Activated CD8-positive, alpha-beta memory T cell treated with anti-CD3 and anti-CD28 coated beads, Interleukin-2, amount 50 U/mL, for 4 hours (primary cell): ENCODE data around the gene MYOF.
"Not testable (repeated sequence)": the region's sequence is repeated elsewhere in the genome, so short reads cannot be mapped to it uniquely, and the experiment has no call there.

Source experiments
- DNase-seq: peaks from one replicate; pipeline ENCODE4 v3.0.0-alpha.2; 2020

The MYOF gene

DNA sequence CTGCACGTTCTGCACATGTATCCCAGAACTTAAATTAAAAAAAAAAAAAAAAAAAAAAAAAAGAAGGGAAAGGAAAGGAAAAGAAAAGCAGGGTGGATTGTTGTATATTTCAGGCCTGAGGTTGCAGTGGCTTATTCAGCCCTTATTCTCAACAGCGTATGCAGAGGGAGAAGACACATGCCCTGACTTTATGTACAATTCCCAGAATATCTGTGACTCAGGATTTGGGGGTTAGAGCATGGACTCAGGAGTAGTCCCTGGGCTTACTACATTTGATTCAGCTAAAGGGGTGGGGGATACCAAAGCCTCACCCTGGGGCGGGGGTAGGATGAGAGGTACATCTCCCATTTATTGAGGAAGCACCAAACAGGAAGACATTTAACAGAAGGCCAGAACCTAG is 137.4 kb downstream of the MYOF start:
- no peak for DNase-seq

DNA sequence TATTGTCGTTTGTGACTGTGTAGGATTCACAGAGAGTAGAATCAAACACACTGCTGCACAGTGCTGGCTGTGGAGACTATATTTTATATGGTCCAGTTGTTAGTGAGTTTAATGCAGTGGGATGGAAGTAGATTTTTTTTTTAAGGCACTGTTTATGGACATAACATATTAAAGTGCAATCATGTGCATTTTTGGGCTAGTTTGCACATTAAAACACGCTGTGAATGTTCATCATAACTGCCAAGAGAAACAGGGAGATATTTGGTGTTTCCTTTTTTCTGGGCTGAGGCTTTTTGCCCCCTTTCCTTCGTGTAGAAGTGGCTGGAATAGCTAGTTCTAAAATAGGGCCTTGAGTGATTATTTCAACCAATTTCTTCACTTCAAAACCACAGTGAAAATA is 139.2 kb downstream of the MYOF start:
- DNase-seq: no peak

DNA sequence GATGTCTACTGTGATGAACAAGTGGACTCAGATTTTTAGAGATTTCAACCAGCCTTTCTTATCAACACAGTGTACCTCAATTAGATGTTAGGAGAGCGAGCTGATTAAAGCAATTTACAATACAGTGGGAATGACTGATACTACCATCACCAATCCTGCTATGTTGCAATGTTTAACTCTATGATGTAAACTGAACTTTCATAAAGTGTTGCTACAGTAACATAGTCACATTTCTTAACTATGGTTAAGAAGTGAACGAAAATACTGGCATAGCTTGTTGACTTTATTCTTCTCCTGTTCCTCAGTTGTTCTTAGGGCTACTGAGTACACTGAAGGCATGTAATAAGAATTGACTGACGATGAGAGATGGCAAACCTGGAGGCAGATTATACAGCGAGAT is 139.8 kb downstream of the MYOF start:
- DNase-seq: no peak

DNA sequence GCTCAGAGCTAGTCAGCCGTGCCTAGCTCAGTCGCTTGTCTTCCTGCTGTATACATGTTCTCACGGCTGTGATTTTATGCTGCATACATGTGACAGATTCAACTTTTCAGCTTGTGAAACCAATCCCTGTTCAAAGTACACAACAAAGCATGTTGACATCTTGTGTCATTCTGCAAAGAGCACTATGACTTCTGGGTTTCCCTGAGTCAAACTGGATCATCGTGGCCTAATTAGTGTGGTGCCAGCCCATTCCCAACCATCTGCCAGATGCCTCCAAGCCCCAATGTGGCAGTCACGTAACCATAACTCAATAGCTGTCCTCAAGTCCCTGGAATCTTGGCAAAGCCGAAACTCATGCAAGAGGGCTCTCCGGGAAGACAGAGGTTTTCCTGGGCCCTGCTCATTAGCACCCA is 144.8 kb downstream of the MYOF start:
- no peak for DNase-seq

DNA sequence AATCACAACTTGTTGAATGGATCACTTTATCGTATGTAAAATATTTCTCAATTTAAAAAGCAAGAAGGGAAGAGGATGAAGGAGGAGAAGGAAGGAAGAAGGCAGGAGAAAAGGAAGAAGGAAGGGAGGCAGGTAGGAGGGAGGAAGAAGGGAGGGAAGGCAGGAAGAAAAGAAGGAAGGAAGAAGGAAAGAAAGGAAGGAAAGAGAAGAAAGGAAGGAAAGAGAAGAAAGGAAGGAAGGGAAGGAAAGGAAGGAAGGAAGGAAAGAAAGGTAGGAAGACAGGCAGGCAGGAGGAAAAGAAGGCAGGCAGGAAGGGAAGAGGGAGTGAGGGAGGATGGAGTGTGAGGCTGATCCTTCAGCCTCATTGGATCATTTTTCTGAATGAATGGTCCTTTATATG is 145.5 kb downstream of the MYOF start:
- DNase-seq: no peak

DNA sequence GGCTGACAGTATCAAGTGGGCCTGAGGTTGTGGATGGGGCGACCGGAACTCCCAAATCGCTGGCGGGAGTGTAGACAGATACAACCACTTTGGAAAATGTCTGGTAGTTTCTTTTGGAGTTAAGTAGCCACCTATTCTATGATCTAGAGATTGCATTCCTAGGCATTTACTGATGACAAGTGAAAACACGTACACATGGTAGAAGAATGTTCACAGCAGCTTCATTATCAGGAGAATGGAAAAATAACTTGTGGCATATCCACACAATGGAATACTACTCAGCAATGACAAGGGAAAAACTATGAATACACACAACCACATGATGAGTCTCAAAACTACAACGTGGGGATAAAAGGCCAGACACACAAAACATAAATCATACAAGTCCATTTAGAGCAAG is 146.0 kb downstream of the MYOF start:
- no peak for DNase-seq

DNA sequence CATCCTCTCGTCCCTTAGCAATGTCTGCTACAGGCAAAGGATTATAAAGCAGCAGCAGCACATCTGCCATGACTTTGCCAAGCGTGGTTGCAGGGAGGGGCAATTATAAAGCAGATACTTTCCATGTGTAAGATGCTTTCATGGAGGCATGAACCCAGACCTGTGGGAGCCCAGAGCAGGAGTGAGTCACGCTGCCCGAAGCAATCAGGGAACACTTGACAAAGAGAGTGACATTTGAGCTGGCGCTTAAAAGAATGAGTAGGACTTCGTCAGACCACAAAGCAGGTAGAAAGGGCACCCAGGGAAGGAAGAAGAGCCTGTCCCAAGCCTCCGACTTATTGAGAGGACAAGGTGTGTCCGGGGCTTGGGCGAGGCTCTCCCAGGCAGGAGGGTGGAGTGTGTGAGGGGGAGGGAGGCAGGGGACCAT is 147.2 kb downstream of the MYOF start:
- no peak for DNase-seq

DNA sequence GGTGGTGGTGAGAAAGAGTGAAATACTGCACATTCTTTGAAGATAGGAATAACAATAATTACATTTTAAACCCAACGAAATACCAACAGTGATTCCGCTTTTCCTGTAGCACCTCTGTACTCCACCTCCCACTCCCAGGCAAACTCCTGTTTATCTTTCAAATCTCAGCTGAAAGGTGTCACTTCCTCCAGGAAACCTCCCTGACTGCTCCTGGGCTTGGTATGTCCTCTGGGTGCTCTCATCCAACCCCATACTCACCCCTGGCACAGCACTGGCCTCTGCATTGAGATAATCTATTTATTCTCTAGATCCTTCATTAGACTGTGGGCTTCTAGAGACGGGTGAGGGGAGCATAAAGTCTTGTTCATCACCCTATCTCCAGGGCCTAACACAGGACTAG is 148.0 kb downstream of the MYOF start:
- DNase-seq: no peak

DNA sequence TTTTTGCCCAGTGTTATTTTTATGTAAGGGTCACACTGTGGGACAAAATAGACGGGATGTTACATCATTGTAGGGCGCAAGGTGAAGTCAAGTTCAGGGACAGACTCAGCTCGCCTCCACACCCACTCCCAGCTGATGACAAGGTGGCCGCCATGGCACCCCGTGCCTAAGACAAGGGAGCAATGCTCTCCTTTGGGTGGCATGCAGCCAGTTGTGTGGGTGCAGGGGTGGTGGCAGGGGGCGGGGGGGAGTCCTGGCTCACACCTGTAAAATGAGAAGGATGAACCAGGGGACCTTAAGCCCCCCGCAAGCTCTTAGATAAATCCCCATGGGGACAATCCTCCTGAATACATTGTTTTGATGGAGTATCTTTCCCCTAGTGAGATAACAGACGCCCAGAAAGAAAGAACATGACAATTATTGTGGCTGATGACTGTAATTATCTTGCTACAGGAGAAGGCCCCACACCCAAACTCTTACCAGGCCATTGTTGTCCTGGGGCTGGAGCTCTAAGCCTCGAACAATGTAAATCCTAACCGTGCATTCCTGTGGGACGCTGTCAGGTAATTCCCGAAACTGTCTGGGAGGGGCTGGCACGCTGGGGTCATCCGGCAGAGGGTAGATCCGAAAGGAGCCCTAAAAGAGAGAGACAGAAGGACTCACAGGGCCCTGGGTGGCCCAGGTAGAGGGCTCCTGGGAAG is 148.7 kb downstream of the MYOF start:
- DNase-seq: no peak

DNA sequence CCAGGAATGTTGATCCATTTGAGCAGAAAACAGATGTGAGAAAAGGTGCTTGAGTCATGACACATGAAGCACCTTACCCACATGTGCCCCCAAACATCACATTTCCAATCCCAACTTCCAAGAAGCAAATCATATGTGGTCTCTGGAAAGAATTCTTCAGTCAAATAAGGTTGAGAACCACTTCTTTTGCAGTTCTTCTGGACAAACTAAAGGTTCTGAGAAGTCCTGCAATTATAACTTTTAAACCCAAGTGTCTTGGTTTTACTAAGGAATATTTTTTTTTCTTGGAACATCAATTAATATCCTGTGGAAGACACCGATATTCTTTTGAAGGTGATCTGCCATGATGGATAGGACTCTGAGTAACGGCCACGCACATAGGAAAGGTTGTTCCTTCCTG is 151.3 kb downstream of the MYOF start:
- DNase-seq: no peak

DNA sequence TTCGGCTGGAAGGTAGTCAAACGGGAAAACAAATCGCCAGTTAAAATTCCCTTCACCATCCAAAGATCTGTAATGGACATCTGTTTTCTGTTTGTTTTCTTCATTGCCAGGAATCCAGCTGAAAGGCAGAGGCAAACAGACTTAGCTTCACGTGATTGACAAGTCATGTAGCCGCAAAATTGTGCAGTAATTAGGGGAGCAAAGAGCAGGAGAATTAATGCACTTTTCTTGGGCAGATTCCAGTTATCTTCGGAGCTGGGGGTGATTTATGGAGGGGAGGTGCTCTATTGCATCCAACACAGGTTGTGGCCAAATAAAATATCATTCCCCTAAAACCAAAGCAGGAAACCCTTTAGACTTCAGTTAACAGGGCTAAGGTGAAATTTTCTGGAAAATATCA is 162.2 kb downstream of the MYOF start:
- no peak for DNase-seq

DNA sequence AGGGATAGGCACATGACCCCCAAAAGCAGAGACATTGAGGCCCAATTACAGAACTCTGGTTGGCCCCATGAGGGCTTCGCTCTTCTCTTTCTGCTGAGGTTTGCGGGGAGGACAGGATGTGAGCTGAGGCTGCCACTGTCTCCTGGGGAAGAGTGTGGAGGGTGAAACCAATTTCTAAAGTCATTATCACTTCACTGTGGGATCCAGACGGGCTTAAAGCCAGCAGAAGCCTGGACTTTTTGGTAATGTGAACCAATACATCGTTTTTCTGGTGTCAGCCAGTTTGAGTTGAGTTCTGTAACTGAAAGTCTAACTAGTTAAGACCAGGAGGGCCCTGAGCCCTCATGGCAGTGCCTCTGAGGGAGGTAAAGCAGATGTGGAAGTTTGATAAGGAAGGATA is 163.0 kb downstream of the MYOF start:
- no peak for DNase-seq

DNA sequence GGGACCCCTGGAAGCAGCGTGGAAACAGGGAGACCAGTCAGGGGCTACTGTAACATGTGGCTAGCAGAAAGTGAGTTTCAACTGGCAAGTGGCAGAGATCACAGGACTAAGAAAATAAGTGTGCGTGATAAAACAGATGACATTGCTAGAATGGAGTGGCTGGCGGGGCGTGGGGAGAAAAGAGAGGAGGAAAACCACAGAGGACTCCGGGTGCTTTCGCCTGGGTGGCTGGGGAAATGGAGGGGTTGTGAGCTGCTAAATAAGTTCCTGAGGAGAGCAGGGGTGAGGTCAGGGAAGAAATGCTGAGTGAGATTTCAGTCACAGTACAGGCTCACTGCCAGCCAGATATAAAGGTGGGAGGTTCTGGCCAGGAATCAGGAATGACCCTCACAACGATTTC is 166.9 kb downstream of the MYOF start:
- no peak for DNase-seq

DNA sequence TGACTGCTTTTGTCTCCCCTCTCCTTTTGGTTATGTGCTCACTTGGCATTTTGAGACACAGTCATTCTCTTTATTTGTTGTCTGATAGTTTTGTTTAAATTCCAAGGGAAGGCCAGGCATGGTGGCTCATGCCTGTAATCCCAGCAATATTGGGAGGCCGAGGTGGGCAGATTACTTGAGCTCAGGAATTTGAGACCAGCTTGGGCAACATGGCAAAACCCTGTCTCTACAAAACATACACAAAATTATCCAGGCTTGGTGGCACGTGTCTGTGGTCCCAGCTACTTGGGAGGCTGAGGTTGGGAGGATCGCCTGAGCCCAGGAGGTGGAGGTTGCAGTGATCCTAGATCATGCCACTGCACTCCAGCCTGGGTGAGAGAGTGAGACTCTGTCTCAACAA is 167.5 kb downstream of the MYOF start:
- DNase-seq: not testable (repeated sequence)

DNA sequence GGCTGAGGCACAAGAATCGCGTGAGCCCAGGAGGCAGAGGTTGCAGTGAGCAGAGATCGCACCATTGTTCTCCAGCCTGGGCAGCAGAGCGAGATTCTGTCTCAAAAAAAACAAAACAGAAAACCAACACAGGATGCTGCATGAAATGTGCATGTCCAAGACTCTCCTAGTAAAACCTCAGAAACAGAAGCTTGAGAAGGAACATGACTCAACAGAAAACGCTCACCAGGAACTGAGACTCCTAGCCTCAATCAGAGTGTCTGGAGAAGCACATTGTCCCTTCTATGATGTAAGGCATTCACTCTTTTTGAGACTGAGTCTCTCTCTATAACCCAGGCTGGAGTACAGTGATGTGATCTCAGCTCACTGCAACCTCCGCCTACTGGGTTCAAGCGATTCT is 168.3 kb downstream of the MYOF start:
- no peak for DNase-seq

DNA sequence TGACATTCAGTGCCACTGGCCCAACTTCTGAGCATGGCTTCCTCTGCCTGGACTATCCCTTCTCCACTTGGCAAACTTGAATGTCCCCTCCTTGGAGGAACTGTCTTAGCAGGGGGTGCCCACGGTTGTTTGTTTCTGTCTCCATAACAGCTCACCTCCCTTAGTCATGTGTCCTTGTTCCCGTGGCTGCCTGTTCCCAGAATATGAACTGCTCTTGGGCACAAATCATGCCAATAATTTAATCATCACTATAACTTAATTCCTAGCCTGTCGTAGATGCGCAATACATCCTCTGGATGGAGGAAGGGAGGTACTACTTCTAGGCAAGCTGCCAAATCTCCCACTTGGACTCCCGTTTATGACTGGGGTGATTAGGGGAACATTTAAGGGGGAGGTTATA is 173.1 kb downstream of the MYOF start:
- no peak for DNase-seq

DNA sequence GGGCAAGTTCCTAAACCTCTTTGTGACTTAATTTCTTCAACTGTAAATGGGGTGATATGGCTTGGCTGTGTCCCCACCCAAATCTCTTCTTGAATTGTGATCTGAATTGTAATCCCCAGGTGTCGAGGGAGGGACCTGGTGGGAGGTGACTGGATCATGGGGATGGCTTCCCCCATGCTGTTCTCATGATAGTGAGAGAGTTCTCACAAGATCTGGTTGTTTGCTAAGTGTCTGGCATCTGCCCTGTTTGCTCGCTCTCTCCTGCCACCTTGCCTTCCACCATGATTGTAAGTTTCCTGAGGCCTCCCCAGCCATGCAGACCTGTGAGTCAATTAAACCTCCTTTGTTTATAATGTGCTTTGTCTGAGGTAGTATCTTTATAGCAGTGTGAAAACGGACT is 177.0 kb downstream of the MYOF start:
- no peak for DNase-seq

DNA sequence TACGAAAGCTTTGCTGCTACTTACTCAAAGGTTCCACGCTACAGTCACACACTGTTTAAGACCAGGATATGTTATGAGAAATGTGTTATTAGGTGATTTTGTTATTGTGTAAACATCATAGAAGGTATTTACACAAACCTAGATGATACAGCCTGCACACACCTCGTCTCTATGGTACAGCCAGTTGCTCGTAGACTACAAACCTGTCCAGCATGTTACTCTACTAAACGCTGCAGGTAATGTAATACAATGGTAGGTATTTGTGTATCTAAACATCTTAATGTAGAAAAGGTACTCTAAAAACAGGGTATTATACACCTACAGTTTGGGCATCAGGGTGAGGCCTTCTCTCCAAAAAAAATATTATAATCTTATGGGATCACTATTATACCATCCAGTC is 181.2 kb downstream of the MYOF start:
- DNase-seq: no peak

DNA sequence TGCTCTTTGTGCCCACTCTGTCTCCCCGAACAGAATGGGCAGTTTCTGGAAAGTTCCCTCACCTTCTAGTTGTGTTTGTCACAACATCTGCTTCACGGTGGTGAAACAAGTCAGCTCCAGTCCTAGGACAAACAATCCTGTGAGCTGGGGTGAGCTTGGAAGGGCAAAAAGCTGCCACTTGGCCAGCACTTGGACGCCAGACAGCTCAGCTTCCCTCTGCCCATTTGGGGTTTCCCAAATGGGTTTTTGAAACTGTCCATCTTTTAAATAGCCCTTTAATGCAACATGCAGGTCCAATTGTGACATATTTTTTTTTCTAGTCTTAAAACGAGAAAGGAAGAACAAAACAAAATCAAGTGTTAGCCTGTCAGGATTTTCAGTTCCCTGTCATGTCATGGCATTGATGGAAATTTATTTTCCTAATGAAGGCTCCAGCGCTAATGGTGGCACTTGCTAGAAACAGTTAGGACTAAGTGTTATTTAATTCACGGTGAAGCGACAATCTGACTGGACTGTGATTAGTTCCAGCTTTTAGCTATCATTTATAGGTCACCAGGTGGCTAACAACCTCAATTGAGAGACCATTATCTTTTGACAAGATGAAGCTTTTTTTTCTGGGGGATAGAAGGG is 181.7 kb downstream of the MYOF start:
- no peak for DNase-seq

DNA sequence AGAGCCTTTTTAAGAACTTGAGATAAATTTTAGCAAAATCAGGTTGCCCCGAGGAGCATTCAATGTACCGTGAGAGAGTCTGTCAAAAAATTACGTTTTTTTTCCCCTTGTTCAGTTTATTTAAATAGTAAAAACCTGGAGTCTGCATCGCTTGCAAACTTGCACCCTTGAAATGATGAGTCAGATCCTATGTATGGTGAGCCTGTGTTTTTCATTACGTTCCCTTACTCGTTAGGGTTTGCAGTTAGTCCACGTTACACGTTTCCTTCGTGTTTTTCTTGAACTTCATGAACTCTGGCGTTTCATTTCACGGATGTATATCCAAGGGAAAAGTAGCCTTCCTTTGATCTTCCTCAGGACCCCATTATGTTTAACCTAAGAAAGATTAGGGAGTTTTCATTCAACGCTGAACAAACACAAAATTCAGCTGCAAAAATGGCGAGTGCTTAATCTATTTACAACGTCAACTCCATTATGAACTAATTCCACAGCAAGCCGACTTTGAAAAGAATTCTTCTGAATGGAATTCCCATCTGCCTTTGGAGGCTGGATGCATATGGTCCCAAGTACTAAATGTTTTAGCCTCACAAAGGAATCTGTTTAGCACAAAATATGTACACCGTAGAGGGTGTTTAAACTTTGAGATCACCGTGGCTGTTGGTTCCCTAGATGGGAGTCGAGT is 182.4 kb downstream of the MYOF start:
- no peak for DNase-seq

DNA sequence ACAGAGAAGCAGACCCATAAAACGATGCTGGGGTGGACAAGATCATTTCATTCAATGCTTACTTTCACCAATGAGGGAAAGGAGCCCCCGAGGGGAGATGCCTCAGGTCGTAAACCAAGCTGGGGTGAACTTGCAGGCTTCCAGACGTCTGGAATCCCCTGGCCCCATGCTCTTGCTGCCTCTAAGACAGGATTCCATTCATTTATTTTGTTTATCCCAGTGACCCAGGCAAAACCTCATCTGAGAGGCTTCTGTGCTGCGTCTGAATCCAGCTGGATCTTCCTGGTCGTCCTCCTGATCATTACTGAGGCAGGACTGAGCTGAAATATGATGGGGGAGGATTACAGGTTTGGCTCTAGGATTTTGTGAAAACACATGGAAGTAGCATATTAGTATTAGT is 182.9 kb downstream of the MYOF start:
- no peak for DNase-seq

DNA sequence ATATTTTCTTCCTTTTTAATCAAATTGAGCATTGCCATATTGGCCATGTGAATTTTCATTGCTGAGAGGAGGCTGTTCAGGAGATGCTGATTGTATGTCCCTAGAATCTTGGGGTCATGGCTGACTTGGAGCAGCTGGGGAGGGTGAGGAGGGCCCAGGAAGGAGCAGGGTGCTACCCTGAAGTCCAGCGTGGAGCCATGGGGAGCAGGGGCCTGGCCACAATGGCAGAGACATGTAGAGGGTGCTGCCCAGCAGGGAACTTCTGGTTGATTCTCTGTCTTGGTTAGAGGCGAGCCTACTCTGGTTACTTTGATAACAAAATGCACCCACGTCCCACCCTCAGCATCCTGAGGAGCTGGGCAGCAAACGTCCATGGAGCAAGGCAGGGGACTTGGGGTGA is 186.0 kb downstream of the MYOF start:
- DNase-seq: no peak

DNA sequence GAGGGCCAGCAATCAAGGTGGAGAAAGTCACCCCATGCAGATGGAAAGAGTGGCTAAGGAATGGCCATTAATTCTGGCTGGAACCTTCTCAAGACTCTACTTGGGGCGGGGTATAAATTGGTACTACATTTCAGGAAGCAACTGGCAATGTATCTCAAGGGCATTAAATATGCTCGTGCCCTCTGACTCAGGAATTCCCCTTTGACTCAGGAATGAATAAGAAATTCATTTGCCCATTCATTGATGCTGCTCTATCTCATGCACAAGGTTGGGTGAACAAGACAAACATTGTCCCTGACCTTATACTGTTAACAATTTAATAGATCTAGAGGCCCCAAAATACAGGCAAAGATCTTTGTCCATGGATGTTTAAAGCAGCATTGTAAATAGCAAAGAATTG is 188.1 kb downstream of the MYOF start:
- no peak for DNase-seq

DNA sequence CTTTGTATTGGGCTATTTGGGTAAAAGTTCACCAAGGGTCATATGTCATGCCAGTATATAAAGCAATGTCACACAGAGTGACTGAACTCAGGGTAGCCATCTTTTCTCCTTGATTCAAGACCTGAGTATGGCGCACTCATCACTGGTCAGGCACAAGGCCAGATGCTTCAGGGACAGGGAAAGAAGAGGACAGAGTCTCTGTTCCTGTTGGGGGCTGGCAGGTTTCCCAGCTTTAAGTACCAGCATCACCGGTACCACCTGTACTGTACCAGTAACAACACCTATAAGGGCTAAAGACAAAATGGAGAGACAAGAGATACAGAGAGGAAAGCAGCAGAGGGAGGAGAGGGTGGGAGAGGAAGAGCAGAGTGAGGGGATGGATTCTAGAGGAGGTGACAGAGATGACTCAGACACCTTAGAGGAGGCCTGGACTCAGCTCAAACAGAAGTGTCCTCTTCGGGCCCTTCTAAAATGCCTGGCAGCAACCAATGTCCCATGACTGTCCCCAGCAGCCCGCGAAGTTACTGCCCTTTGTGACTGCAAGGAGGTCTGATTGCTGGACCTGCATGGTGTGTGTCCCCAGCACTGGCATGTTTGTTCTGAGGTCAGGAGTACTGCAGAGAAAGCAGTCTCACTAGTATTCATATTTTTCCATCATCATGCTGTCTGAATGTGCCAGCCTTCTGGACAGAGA is 191.3 kb downstream of the MYOF start:
- DNase-seq: no peak
